CD14-positive monocyte (primary cell): ENCODE measurements around the gene DCC. TPM values are rescaled to one million over a fixed set of nuclear protein-coding genes. Genes with fewer than 3 reads are reported as not detected.

ENCODE experiments used
- DNase-seq, 3 donors: peaks; one replicate each; pipeline ENCODE4 v3.0.0-alpha.2; 2011 to 2022
- H2AFZ ChIP-seq: 2 replicates; pipeline ENCODE4 v1.6.0; 2012; ENCODE audit warnings: mild to moderate bottlenecking, low read depth, low read length, inconsistent platforms; ENCODE audit not compliant: insufficient read depth, poor library complexity, severe bottlenecking
- H3K27ac ChIP-seq, 2 donors: 1 replicate in 1 of 2; 2 replicates in 1 of 2; pipeline ENCODE4 v1.5.1; 2012 to 2013; ENCODE audit warnings: low read length in 2 of 2, control low read depth in 1 of 2, inconsistent platforms in 1 of 2, low read depth in 1 of 2, mild to moderate bottlenecking in 1 of 2
- H3K27me3 ChIP-seq, 2 donors: one replicate each; pipeline versions ENCODE4 v1.6.0 to v1.6.1; 2011 to 2013; ENCODE audit warnings: low read length in 2 of 2; ENCODE audit not compliant: control insufficient read depth in 2 of 2, insufficient read depth in 2 of 2
- H3K36me3 ChIP-seq, 2 donors: replicated peaks in 1 of 2; 1 replicate in 1 of 2; 2 replicates in 1 of 2; pipeline versions ENCODE4 v1.5.1 to v1.6.1; 2012 to 2013; ENCODE audit warnings: low read length in 2 of 2, control low read depth in 1 of 2, inconsistent platforms in 1 of 2, mild to moderate bottlenecking in 1 of 2; ENCODE audit not compliant: insufficient read depth in 2 of 2, control insufficient read depth in 1 of 2
- H3K4me1 ChIP-seq, 2 donors: 1 replicate in 1 of 2; 2 replicates in 1 of 2; pipeline versions ENCODE4 v1.5.1 to v1.6.1; 2012 to 2013; ENCODE audit warnings: low read length in 2 of 2, control low read depth in 1 of 2, inconsistent platforms in 1 of 2, mild to moderate bottlenecking in 1 of 2, moderate library complexity in 1 of 2; ENCODE audit not compliant: insufficient read depth in 2 of 2, control insufficient read depth in 1 of 2
- H3K4me2 ChIP-seq: replicated peaks from 2 replicates; pipeline ENCODE3; 2012; ENCODE audit warnings: low read length, moderate library complexity, mild to moderate bottlenecking; ENCODE audit not compliant: poor library complexity, severe bottlenecking; ENCODE audit errors: extremely low read depth
- H3K4me3 ChIP-seq, 3 experiments: fragments of 200-600 bp in 1 of 3; sonication (generic) in 1 of 3; replicated peaks in 1 of 3; 1 replicate in 2 of 3; 2 replicates in 1 of 3; pipeline ENCODE4 v1.5.1; 2011 to 2013; ENCODE audit warnings: low read length in 3 of 3, mild to moderate bottlenecking in 3 of 3, control low read depth in 2 of 3, low read depth in 2 of 3, inconsistent platforms in 1 of 3, moderate library complexity in 1 of 3
- H3K79me2 ChIP-seq: 2 replicates; pipeline ENCODE4 v1.6.0; 2012; ENCODE audit warnings: mild to moderate bottlenecking, control low read depth, inconsistent platforms, low read length, moderate library complexity; ENCODE audit not compliant: insufficient read depth
- H3K9ac ChIP-seq: 2 replicates; pipeline ENCODE4 v1.6.0; 2017; ENCODE audit warnings: low read length, mild to moderate bottlenecking; ENCODE audit not compliant: insufficient read depth, poor library complexity, severe bottlenecking
- H3K9me3 ChIP-seq, 2 donors: replicated peaks in 1 of 2; 1 replicate in 1 of 2; 2 replicates in 1 of 2; pipeline versions ENCODE4 v1.5.1 to v1.6.1; 2012 to 2013; ENCODE audit warnings: low read length in 2 of 2, control low read depth in 1 of 2; ENCODE audit not compliant: control insufficient read depth in 1 of 2, insufficient read depth in 1 of 2
- H4K20me1 ChIP-seq: 2 replicates; pipeline ENCODE4 v1.6.0; 2012; ENCODE audit warnings: mild to moderate bottlenecking, low read length, control low read depth, moderate library complexity; ENCODE audit not compliant: insufficient read depth
- H3K27ac Mint-ChIP-seq, 7 donors: one replicate each; pipeline ENCODE4 v1.8.0; 2020; ENCODE audit warnings: mild to moderate bottlenecking in 7 of 7, mixed read lengths in 7 of 7, moderate library complexity in 6 of 7, inconsistent platforms in 2 of 7
- H3K27me3 Mint-ChIP-seq, 3 donors: one replicate each; pipeline ENCODE4 v1.8.0; 2021 to 2022; ENCODE audit warnings: low read depth in 3 of 3, mild to moderate bottlenecking in 3 of 3, mixed read lengths in 3 of 3, moderate library complexity in 3 of 3, inconsistent platforms in 1 of 3
- H3K36me3 Mint-ChIP-seq, 2 donors: one replicate each; pipeline ENCODE4 v1.8.0; 2020; ENCODE audit warnings: mixed read lengths in 2 of 2, inconsistent platforms in 1 of 2, mild to moderate bottlenecking in 1 of 2
- H3K4me1 Mint-ChIP-seq: one replicate; pipeline ENCODE4 v1.8.0; 2020; ENCODE audit warnings: mild to moderate bottlenecking, mixed read lengths
- H3K4me3 Mint-ChIP-seq, 2 donors: one replicate each; pipeline ENCODE4 v1.8.0; 2020; ENCODE audit warnings: mild to moderate bottlenecking in 2 of 2, mixed read lengths in 2 of 2, moderate library complexity in 1 of 2
- H3K9me3 Mint-ChIP-seq, 7 donors: one replicate each; pipeline ENCODE4 v1.8.0; 2020 to 2022; ENCODE audit warnings: mixed read lengths in 7 of 7, mild to moderate bottlenecking in 6 of 7, moderate library complexity in 6 of 7, inconsistent platforms in 2 of 7
- WGBS: methylation state at CpG from one replicate; pipeline ENCODE4 v1.1.5; 2013; ENCODE audit warnings: missing lambda C conversion rate; ENCODE audit not compliant: insufficient coverage; 5-methylcytosine and 5-hydroxymethylcytosine counted together
- intact Hi-C, 2 donors: fragments of 100-400 bp; cut with micrococcal nuclease; formaldehyde crosslinking; loops; one replicate each; pipeline versions ENCODE4 v1.15.0 to v1.15.1; 2023
- polyA plus RNA-seq, 3 donors: library from polyadenylated mRNA; depleted of rRNA in 1 of 3; unstranded in 2 of 3; stranded (reverse) in 1 of 3; fragments of 300-500 nt in 2 of 3; fragments of >200 nt in 1 of 3; fragmentation: Illumina TruSeq in 2 of 3; gene quantifications; 1 replicate in 2 of 3; 2 replicates in 1 of 3; pipeline ENCODE4 v1.2.3, GENCODE V29; 2012 to 2021
- TF ChIP-seq, protein P1 (sequence below): fragments of 200-600 bp; IDR thresholded peaks from one replicate; pipeline ENCODE4 v1.8.0; 2022; ENCODE audit warnings: antibody characterized with exemption, mild to moderate bottlenecking

DCC gene
- polyA plus RNA-seq, 3 donors: not detected

DNA sequence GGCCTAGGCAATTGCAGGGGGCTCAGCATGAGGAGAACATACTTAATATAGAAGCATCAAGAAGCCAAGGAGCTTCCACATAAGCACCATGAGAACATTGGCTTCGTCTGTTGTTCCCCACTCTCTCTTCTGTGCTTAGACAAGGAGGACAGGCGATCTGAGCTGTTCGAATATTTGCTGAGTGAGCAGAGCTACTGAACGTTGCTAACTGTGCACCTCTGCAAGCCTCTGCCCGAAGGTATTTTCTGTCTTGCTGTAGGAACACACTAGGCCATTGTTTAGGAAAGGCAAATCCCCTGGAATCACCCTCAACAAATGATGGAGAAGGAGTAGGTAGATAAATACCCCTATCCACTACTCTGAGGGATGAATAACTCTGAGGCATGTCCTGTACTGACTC lies 813.8 kb downstream of the DCC start:
- H3K4me2 ChIP-seq: no peak overlapping the region
- H3K27ac Mint-ChIP-seq: no peak overlapping the region
- 85% methylated on average over 4 of the region's 5 CpGs for WGBS
- H3K36me3 ChIP-seq: no peaks in the 10 kb centered on the region
- no peak overlapping the region for H3K4me3 ChIP-seq
- H3K9me3 Mint-ChIP-seq: peaks cover 0 to 6% (median 0%) of the 10 kb centered on the region in 7 donors
- no peaks in the 10 kb centered on the region for H4K20me1 ChIP-seq
- intact Hi-C loops: no loop called here
- no peak overlapping the region for H3K27ac ChIP-seq
- no peaks in the 10 kb centered on the region for H3K36me3 Mint-ChIP-seq
- no peaks in the 10 kb centered on the region for H3K4me1 ChIP-seq
- H3K4me3 Mint-ChIP-seq: no peak overlapping the region
- H3K9me3 ChIP-seq: no peaks in the 10 kb centered on the region
- TF ChIP-seq, protein P1, sequence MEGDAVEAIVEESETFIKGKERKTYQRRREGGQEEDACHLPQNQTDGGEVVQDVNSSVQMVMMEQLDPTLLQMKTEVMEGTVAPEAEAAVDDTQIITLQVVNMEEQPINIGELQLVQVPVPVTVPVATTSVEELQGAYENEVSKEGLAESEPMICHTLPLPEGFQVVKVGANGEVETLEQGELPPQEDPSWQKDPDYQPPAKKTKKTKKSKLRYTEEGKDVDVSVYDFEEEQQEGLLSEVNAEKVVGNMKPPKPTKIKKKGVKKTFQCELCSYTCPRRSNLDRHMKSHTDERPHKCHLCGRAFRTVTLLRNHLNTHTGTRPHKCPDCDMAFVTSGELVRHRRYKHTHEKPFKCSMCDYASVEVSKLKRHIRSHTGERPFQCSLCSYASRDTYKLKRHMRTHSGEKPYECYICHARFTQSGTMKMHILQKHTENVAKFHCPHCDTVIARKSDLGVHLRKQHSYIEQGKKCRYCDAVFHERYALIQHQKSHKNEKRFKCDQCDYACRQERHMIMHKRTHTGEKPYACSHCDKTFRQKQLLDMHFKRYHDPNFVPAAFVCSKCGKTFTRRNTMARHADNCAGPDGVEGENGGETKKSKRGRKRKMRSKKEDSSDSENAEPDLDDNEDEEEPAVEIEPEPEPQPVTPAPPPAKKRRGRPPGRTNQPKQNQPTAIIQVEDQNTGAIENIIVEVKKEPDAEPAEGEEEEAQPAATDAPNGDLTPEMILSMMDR: no peak
- H3K79me2 ChIP-seq: no peaks in the 10 kb centered on the region
- H3K4me1 Mint-ChIP-seq: no peaks in the 10 kb centered on the region
- H2AFZ ChIP-seq: no peak overlapping the region
- H3K27me3 Mint-ChIP-seq: peaks cover 0 to 2% (median 1%) of the 10 kb centered on the region in 3 donors
- H3K27me3 ChIP-seq: no peaks in the 10 kb centered on the region
- no peak for DNase-seq
- H3K9ac ChIP-seq: no peak overlapping the region

DNA sequence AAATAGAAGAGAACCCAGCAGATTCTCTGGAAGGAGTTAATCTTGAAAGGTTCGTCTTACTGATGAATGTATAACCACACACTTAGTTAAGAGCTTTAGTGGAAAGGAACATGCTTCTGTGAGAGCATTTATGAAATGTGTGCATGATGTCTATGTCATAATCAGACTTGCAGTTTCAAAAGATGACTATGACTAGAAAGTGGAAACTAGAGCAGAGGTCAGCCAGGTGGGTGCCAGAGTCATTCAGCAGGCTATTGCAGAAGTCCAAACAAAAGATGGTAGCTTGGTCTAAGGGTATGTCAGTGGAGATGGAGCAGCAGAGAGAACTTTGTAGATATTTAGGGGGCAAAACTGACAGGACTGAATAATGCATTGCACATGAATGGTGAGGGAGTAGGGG lies 825.8 kb downstream of the DCC start:
- WGBS: no CpG with 5 or more reads among the region's 1 CpG
- no peaks in the 10 kb centered on the region for H3K79me2 ChIP-seq
- no peaks in the 10 kb centered on the region for H3K36me3 Mint-ChIP-seq
- no peak overlapping the region for H3K27ac Mint-ChIP-seq
- TF ChIP-seq, protein P1: no peak
- H3K4me2 ChIP-seq: no peak overlapping the region
- intact Hi-C loops: no loop called here
- H3K27me3 ChIP-seq: no peaks in the 10 kb centered on the region
- H3K27me3 Mint-ChIP-seq: no peaks in the 10 kb centered on the region
- no peaks in the 10 kb centered on the region for H3K4me1 Mint-ChIP-seq
- DNase-seq: no peak
- no peak overlapping the region for H3K9ac ChIP-seq
- no peak overlapping the region for H3K27ac ChIP-seq
- no peaks in the 10 kb centered on the region for H4K20me1 ChIP-seq
- no peak overlapping the region for H3K4me3 Mint-ChIP-seq
- H2AFZ ChIP-seq: no peak overlapping the region
- H3K4me1 ChIP-seq: no peaks in the 10 kb centered on the region
- H3K36me3 ChIP-seq: no peaks in the 10 kb centered on the region
- H3K9me3 Mint-ChIP-seq: peaks cover 0 to 9% (median 2%) of the 10 kb centered on the region in 7 donors
- H3K4me3 ChIP-seq: no peak overlapping the region
- H3K9me3 ChIP-seq: peaks cover 0 to 3% of the 10 kb centered on the region in 2 donors
